Activated T-cell treated with anti-CD3 and anti-CD28 coated beads for 4 hours (primary cell): ENCODE data around the gene CTBP2.

Experiments used
- DNase-seq: peaks from one replicate; pipeline ENCODE4 v3.0.0-alpha.2; 2020

CTBP2 gene

GRCh38 chr10:125003146-125003900 is 157.0 kb downstream of the CTBP2 start:
- no peak for DNase-seq

- DNase-seq: no peak
Observed at GRCh38 chr10:125002423-125003145, 157.8 kb downstream of the CTBP2 start.

GRCh38 chr10:125002047-125002422 is 158.3 kb downstream of the CTBP2 start:
- no peak for DNase-seq

GRCh38 chr10:125001313-125002046 is 158.9 kb downstream of the CTBP2 start:
- DNase-seq: no peak

GRCh38 chr10:125000366-125001312 is 159.7 kb downstream of the CTBP2 start:
- DNase-seq: no peak

GRCh38 chr10:124999433-125000365 is 160.7 kb downstream of the CTBP2 start:
- DNase-seq: no peak

- DNase-seq: no peak
Observed at GRCh38 chr10:124998624-124999291, 161.6 kb downstream of the CTBP2 start.

GRCh38 chr10:124997771-124998623 is 162.4 kb downstream of the CTBP2 start:
- DNase-seq: no peak

GRCh38 chr10:124997306-124997705 is 163.1 kb downstream of the CTBP2 start:
- DNase-seq: no peak

- DNase-seq: no peak
Observed at GRCh38 chr10:124996854-124997215, 163.5 kb downstream of the CTBP2 start.

GRCh38 chr10:124996127-124996853 is 164.1 kb downstream of the CTBP2 start:
- DNase-seq: no peak

GRCh38 chr10:124995605-124996004 is 164.8 kb downstream of the CTBP2 start:
- no peak for DNase-seq

- DNase-seq: no peak
Observed at GRCh38 chr10:124994573-124995473, 165.5 kb downstream of the CTBP2 start.

- DNase-seq: no peak
Observed at GRCh38 chr10:124993736-124994451, 166.5 kb downstream of the CTBP2 start.

GRCh38 chr10:124993345-124993708 is 167.0 kb downstream of the CTBP2 start:
- no peak for DNase-seq

GRCh38 chr10:124992462-124993344 is 167.7 kb downstream of the CTBP2 start:
- DNase-seq: no peak
